Testis (tissue), 3 donors: ENCODE data around the gene SDK2. TPM values are rescaled to one million over a fixed set of nuclear protein-coding genes. Genes with fewer than 3 reads are reported as not detected.

Source experiments
- DNase-seq: peaks from one replicate; pipeline ENCODE4 v3.0.0-alpha.2; 2019
- H3K27ac ChIP-seq, 2 donors: fragments of 200-600 bp; sonication (generic); one replicate each; pipeline ENCODE4 v1.5.1; 2019
- H3K27me3 ChIP-seq: fragments of 200-600 bp; sonication (generic); one replicate; pipeline ENCODE4 v1.5.1; 2019
- H3K36me3 ChIP-seq: fragments of 200-600 bp; sonication (generic); one replicate; pipeline ENCODE4 v1.5.1; 2017; ENCODE audit warnings: low read depth; ENCODE audit errors: missing control alignments
- H3K4me1 ChIP-seq: fragments of 200-600 bp; sonication (generic); one replicate; pipeline ENCODE4 v1.5.1; 2019
- H3K4me3 ChIP-seq, 2 donors: fragments of 200-600 bp; sonication (generic); one replicate each; pipeline ENCODE4 v1.5.1; 2017 to 2019
- H3K9me3 ChIP-seq: fragments of 200-600 bp; sonication (generic); one replicate; pipeline ENCODE4 v1.5.1; 2017
- POLR2A ChIP-seq: fragments of 450-650 bp; IDR thresholded peaks from one replicate; pipeline ENCODE4 v1.6.1; 2017; ENCODE audit warnings: antibody characterized with exemption, mild to moderate bottlenecking, moderate library complexity
- WGBS, 2 donors: methylation state at CpG; one replicate each; pipeline ENCODE4 v1.1.5; 2018; 5-methylcytosine and 5-hydroxymethylcytosine counted together
- intact Hi-C: fragments of 100-400 bp; cut with DNase I; formaldehyde crosslinking; loops from one replicate; pipeline ENCODE4 v1.15.1; 2023; ENCODE audit warnings: low total_unique reads
- polyA plus RNA-seq: library from polyadenylated mRNA; stranded (reverse); fragments of 350-450 nt; fragmentation: Illumina TruSeq; extraction: RNeasy Lipid Tissue Mini Kit (QIAGEN cat#74804); gene quantifications from one replicate; pipeline ENCODE4 v1.2.3, GENCODE V29; 2014; ENCODE audit warnings: low read depth, low replicate concordance; ENCODE audit not compliant: insufficient read depth
- total RNA-seq, 2 donors: library from RNA; depleted of rRNA; stranded (reverse); fragments of >200 nt; gene quantifications; one replicate each; pipeline ENCODE4 v1.2.3, GENCODE V29; 2016
- TF ChIP-seq, protein P1 (sequence below), 3 experiments: fragments of 450-650 bp in 2 of 3; fragments of 200-600 bp in 1 of 3; sonication (generic) in 1 of 3; IDR thresholded peaks; one replicate each; pipeline ENCODE4 v1.5.1; 2016 to 2019; ENCODE audit warnings: antibody characterized with exemption in 3 of 3, mild to moderate bottlenecking in 2 of 3, moderate library complexity in 1 of 3

Gene SDK2
- total and polyA plus RNA-seq, 3 donors from 2014 or later = 36.9 to 63.4 (median 55.4) TPM

DNA sequence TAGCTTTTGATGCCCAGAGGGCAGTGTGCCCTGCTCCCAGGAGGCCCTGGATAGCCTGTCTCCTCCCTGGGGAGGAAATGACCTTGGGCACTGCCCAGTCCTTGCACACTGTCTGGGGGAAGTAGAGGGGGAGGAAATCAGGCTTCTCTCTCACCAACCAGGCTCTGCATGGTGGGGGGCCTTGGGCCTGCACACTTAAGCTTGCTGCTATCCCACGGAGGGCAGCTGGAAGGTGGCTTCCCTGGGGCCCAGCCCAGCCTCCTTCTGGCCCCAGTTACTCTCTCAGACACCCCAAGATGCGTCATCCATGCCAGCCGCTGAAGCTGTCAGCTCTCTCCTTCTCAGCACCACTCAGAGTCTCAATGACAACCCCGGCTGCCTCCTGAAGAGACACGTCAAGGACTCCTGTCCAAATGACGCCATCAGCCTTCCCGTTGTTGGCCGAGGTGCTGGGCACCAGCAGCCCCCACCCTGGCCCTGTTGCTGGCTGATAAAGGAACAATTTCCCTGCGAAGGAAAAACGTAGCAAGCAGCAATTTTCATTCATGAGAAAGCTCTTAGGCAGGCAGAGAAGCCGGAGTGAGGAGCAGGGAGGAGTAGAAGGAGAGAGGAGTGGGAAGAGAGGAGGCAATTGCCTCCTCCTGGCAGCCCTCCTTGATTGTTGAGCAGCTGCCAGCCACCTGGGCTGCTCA, 95.5 kb downstream of the SDK2 start:
- TF ChIP-seq POLR2A = no peak
- TF ChIP-seq, protein P1, sequence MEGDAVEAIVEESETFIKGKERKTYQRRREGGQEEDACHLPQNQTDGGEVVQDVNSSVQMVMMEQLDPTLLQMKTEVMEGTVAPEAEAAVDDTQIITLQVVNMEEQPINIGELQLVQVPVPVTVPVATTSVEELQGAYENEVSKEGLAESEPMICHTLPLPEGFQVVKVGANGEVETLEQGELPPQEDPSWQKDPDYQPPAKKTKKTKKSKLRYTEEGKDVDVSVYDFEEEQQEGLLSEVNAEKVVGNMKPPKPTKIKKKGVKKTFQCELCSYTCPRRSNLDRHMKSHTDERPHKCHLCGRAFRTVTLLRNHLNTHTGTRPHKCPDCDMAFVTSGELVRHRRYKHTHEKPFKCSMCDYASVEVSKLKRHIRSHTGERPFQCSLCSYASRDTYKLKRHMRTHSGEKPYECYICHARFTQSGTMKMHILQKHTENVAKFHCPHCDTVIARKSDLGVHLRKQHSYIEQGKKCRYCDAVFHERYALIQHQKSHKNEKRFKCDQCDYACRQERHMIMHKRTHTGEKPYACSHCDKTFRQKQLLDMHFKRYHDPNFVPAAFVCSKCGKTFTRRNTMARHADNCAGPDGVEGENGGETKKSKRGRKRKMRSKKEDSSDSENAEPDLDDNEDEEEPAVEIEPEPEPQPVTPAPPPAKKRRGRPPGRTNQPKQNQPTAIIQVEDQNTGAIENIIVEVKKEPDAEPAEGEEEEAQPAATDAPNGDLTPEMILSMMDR (IDR thresholded peaks at IDR 0.05) = no peak
- Histone ChIP-seq H3K4me3 (no peak overlapping the region), H3K36me3 (no peaks in the 10 kb centered on the region), H3K4me1 (peaks cover 19% of the 10 kb centered on the region), H3K27ac (peak overlapping the region; percentile 44 to 59), H3K9me3 (no peaks in the 10 kb centered on the region), H3K27me3 (no peaks in the 10 kb centered on the region)
- DNase-seq = peak; percentile 85
- intact Hi-C loops = no loop called here
- 45 to 63% methylated on average over 11 of the region's 11 CpGs for WGBS, 2 donors

DNA sequence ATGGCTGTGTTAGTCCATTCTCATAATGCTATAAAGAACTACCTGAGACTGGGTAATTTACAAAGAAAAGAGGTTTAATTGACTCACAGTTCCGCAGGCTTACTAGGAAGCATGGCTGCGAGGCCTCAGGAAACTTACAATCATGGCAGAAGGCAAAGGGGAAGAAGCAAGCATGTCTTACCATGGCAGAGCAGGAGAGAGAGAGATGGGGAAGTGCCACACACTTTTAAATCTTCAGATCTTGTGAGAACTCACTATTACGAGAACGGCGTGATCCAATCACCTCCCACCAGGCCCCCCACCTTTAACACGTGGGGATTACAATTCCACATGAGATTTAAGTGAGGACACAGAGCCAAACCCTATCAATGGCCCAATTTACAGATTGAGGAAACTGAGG, 96.5 kb downstream of the SDK2 start:
- TF ChIP-seq POLR2A = no peak
- TF ChIP-seq, protein P1 (IDR thresholded peaks at IDR 0.05) = no peak
- Histone ChIP-seq H3K27me3 (no peaks in the 10 kb centered on the region), H3K4me3 (no peak overlapping the region), H3K27ac (no peak overlapping the region), H3K36me3 (no peaks in the 10 kb centered on the region), H3K9me3 (no peaks in the 10 kb centered on the region), H3K4me1 (peaks cover 19% of the 10 kb centered on the region)
- DNase-seq = no peak
- intact Hi-C loops = no loop called here
- 69 to 80% methylated on average over 6 of the region's 6 CpGs for WGBS, 2 donors

DNA sequence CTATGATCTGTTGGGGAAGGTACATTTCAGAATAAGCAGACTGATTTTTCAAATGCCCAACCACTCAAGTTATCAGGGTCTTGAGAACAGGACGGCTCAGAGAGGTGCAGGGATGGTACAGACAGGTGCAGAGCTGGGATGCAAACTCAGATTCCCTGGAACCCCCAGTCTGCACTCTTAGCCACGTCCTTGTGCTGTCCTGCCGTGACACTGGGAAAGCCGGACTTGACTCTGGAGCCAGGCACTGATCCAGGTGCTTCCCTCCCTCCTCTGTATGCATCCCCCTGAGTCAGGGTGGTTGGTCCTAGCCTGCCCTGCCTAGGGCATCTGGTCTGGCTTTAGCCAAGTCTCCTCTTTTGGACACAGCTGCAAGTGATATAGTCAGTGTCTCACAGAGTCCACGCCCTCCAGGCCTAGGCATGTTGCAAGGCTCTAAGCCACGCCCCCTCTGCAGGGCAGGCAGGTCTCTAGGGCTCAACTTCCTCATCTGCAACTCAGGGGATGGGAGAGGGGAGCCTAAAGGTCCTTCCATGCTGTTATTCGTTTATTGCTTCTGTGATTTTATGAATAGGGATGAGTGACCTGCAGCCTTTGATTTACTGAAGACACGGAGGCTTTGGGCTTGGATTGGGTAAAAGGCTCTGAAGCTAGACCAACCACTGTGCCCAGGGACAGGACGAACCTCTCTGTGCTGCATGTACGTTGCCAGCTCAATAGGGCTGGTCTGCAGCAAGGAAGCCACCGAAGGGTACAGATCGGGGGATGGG, 97.3 kb downstream of the SDK2 start:
- TF ChIP-seq POLR2A = no peak
- TF ChIP-seq, protein P1 (IDR thresholded peaks at IDR 0.05) = no peak
- no peak overlapping the region for H3K27ac ChIP-seq
- intact Hi-C loops = no loop called here
- no peaks in the 10 kb centered on the region for H3K36me3 ChIP-seq
- H3K4me1 ChIP-seq = peaks cover 19% of the 10 kb centered on the region
- no peaks in the 10 kb centered on the region for H3K27me3 ChIP-seq
- 71 to 79% methylated on average over 9 to 12 of the region's 12 CpGs for WGBS, 2 donors
- peak; percentile 87 for DNase-seq
- no peaks in the 10 kb centered on the region for H3K9me3 ChIP-seq
- H3K4me3 ChIP-seq = no peak overlapping the region

DNA sequence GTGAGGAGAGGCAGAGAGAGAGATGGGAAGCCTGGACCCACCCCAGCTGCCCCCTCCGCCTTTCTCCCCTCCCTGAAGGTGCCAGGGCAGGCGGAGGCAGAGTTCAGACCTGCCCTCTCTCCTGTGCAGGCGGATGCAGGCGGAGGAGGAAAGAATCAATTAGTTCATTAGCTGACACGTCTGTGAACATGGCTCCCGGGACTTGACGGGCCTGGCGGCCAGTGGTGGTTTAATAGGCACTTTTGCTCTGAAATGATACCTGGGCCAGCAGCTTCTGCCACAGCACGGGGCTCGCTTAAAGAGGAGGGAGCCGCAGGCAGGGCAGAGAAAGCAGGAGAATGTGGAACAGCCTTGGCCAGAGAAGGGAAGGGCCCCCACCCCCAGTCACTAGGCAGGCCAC, 98.1 kb downstream of the SDK2 start:
- Histone ChIP-seq H3K9me3 (no peaks in the 10 kb centered on the region), H3K27me3 (no peaks in the 10 kb centered on the region), H3K4me3 (no peak overlapping the region), H3K36me3 (no peaks in the 10 kb centered on the region), H3K4me1 (peaks cover 19% of the 10 kb centered on the region), H3K27ac (no peak overlapping the region)
- intact Hi-C loops = no loop called here
- 83 to 89% methylated on average over 9 to 11 of the region's 11 CpGs for WGBS, 2 donors
- no peak for TF ChIP-seq POLR2A
- TF ChIP-seq, protein P1 (IDR thresholded peaks at IDR 0.05) = no peak
- no peak for DNase-seq
